ENCODE measurements around the gene UPK2. TPM values are rescaled to one million over a fixed set of nuclear protein-coding genes. Genes with fewer than 3 reads are reported as not detected.

Gene UPK2
- total and polyA plus RNA-seq, 2 of the 13 experiments (the other 11 are each of a cell fraction or from before 2014, with no cell fraction given), result not detected

- TF ChIP-seq ZNF512 (CRISPR knock-in tag; IDR thresholded peaks at IDR 0.05) (no peak), ZBTB49 (CRISPR knock-in tag; IDR thresholded peaks at IDR 0.05; ENCODE audit: borderline replicate concordance) (no peak), ZEB1 (IDR thresholded peaks at IDR 0.05; ENCODE audit: insufficient replicate concordance, low read depth) (no peak), HIVEP1 (CRISPR knock-in tag; IDR thresholded peaks at IDR 0.05) (0 out of 2 replicates have a peak, but pooled peaks have one; percentile 1), ZNF235 (CRISPR knock-in tag; IDR thresholded peaks at IDR 0.05; ENCODE audit: borderline replicate concordance) (no peak), PAXIP1 (CRISPR knock-in tag; conservative IDR thresholded peaks at IDR 0.05) (peak; percentile 49; the same call in 1 of the 2 replicates), MBD4 (IDR thresholded peaks at IDR 0.05; ENCODE audit: borderline replicate concordance, low read length) (no peak), SP140L (CRISPR knock-in tag; IDR thresholded peaks at IDR 0.05; ENCODE audit: borderline replicate concordance) (no peak), FOXK2 (IDR thresholded peaks at IDR 0.05) (no peak), SNAPC5 (CRISPR knock-in tag; IDR thresholded peaks at IDR 0.05; ENCODE audit: borderline replicate concordance) (no peak), IRX3 (CRISPR knock-in tag; IDR thresholded peaks at IDR 0.05; ENCODE audit: borderline replicate concordance, low read depth) (no peak), MTF1 (CRISPR knock-in tag; IDR thresholded peaks at IDR 0.05) (no peak), HNF4G (IDR thresholded peaks at IDR 0.05; ENCODE audit: borderline replicate concordance, low read depth, low read length) (no peak; the same call in 1 of the 2 replicates), HNF4G (CRISPR knock-in tag; IDR thresholded peaks at IDR 0.05; ENCODE audit: borderline replicate concordance, low read depth) (0 out of 2 replicates have a peak, but pooled peaks have one; percentile 10), TBX2 (CRISPR knock-in tag; IDR thresholded peaks at IDR 0.05; ENCODE audit: borderline replicate concordance) (peak; percentile 23; the same call in 1 of the 2 replicates), YEATS2 (CRISPR knock-in tag; IDR thresholded peaks at IDR 0.05; ENCODE audit: borderline replicate concordance) (no peak), TRAFD1 (CRISPR knock-in tag; IDR thresholded peaks at IDR 0.05; ENCODE audit: borderline replicate concordance) (no peak), MXD4 (CRISPR knock-in tag; IDR thresholded peaks at IDR 0.05) (no peak), TMF1 (CRISPR knock-in tag; IDR thresholded peaks at IDR 0.05; ENCODE audit: low read depth) (no peak)
These were observed 44.0 kb upstream of the UPK2 start (continued) for GRCh38 chr11:118911880-118912741.

Measured in HepG2 (cell line).